ENCODE measurements around the gene GCG.

GCG gene

DNA sequence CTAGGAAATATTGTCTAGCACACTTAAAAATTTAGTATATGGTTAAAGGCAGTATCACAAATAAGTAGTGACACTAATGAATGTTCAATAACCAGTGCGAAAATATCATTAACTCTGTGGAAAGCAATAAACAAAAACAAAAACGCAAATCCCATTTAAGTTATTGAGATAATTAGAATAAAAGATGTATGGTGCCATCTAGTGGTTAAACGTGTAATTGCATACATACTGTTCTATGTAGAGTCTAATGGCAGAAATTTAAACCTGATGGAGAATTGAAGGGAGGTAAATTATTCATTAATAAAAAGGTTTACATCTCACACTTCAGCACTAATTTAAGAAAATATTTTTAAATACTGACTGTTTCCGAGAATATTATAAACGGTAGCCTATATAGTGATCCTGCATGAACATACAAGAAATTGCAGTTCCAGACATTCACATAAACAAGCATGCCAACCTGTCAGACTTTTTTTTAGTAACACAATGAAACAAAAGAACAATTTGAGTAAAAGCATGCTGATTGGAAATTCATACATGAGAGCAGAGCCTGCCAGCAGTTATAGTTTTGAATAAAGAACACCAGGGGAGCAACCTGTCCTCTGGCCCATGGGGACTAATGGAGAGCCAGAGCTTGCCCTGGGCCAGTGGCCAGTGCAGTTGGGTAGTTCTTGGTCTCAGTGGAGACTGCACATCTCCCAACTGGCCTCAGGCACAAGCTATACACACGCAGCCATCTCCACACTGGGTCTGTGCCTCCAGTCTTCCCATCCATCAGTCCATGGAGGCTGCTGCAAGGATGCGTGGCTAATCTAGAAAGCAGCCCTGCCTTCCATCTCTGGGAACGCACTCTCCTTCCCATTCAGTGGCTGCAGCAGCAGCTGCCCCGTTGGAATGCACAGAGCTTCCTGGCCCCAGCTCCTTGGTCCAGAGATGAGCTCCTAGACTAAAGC, 28.0 kb downstream of the GCG start:
- Histone ChIP-seq H3K4me1 (ENCODE audit: insufficient read depth, low read length) (peaks cover 61% of the 10 kb centered on the region), H3K4me3 (ENCODE audit: low read depth in 1 of 2, low read length in 2 of 2) (no peak overlapping the region), H3K79me2 (ENCODE audit: insufficient read depth, low read length) (no peaks in the 10 kb centered on the region), H3K9ac (ENCODE audit: low read depth, low read length) (no peak overlapping the region), H3K36me3 (ENCODE audit: insufficient read depth, low read length) (no peaks in the 10 kb centered on the region), H3K27me3 (ENCODE audit: insufficient read depth, low read length, poor library complexity) (no peaks in the 10 kb centered on the region), H2AFZ (ENCODE audit: low read depth, low read length) (peak overlapping the region; percentile 49; the same call in 1 of the 2 replicates), H3K9me3 (ENCODE audit: insufficient read depth, low read length, severe bottlenecking) (no peaks in the 10 kb centered on the region), H4K20me1 (ENCODE audit: insufficient read depth, low read length) (no peaks in the 10 kb centered on the region), H3K27ac (ENCODE audit: low read length) (peak overlapping the region; percentile 67), H3K4me2 (ENCODE audit: insufficient read depth, low read length) (no peak overlapping the region)
- DNase-seq (no peak), ATAC-seq (ENCODE audit: insufficient read depth, low read depth) (peak; percentile 68)
- TF ChIP-seq, protein P1, sequence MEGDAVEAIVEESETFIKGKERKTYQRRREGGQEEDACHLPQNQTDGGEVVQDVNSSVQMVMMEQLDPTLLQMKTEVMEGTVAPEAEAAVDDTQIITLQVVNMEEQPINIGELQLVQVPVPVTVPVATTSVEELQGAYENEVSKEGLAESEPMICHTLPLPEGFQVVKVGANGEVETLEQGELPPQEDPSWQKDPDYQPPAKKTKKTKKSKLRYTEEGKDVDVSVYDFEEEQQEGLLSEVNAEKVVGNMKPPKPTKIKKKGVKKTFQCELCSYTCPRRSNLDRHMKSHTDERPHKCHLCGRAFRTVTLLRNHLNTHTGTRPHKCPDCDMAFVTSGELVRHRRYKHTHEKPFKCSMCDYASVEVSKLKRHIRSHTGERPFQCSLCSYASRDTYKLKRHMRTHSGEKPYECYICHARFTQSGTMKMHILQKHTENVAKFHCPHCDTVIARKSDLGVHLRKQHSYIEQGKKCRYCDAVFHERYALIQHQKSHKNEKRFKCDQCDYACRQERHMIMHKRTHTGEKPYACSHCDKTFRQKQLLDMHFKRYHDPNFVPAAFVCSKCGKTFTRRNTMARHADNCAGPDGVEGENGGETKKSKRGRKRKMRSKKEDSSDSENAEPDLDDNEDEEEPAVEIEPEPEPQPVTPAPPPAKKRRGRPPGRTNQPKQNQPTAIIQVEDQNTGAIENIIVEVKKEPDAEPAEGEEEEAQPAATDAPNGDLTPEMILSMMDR (IDR thresholded peaks at IDR 0.05; ENCODE audit: borderline replicate concordance, extremely low read depth, low read length, poor library complexity, severe bottlenecking) = peak; percentile 93
- TF ChIP-seq EZH2 (IDR thresholded peaks at IDR 0.05; ENCODE audit: borderline replicate concordance, low read depth, low read length, severe bottlenecking) = no peak

DNA sequence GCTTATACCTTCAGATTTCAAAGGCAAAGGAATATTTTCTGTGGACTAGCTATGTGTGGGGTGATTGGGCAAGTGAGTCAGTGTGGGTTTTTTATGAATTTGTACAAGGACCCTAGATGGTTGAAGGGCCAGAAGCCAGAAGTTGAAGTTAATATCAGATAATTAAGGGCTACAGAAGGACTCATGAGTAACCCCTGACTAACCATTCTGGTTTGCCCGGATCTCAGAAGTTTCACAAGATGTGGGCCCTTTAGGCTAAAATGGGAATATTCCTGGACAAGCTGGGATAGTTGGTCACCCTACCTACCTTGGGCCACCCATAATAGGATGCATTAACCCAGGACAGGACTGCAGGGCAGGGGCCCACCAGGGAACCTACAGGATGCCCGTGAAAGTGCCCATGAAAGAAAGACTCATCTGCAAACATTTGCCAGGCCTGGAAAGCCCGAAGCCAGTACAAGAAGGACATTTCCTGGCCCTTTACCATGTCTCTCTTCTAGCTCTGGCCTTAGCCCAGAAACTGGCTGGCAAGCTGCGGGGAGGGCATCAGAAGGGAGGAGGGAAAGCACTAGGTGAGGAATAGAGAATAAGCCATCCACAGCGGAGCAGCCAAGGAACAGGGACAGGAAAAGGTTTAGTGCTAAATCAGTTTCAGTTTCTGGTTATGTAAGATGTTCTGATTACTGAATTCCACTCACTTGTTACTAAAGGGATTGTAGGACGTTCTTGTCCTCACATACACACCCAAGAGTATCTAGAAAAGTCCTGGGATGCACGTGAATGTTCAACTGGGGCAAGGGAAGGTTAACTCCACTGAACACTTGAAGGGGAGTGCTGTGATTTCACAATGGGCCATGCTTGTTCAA, 33.6 kb downstream of the GCG start:
- peaks cover 68% of the 10 kb centered on the region for H3K4me1 ChIP-seq (ENCODE audit: insufficient read depth, low read length)
- no peak for TF ChIP-seq EZH2 (IDR thresholded peaks at IDR 0.05; ENCODE audit: borderline replicate concordance, low read depth, low read length, severe bottlenecking)
- TF ChIP-seq, protein P1 (IDR thresholded peaks at IDR 0.05; ENCODE audit: borderline replicate concordance, extremely low read depth, low read length, poor library complexity, severe bottlenecking) = no peak
- no peak overlapping the region for H3K4me3 ChIP-seq (ENCODE audit: low read depth in 1 of 2, low read length in 2 of 2)
- peak overlapping the region; percentile 22; the same call in 1 of the 2 replicates for H2AFZ ChIP-seq (ENCODE audit: low read depth, low read length)
- ATAC-seq (ENCODE audit: insufficient read depth, low read depth) (no peak), DNase-seq (no peak)
- no peak overlapping the region for H3K4me2 ChIP-seq (ENCODE audit: insufficient read depth, low read length)
- no peaks in the 10 kb centered on the region for H3K27me3 ChIP-seq (ENCODE audit: insufficient read depth, low read length, poor library complexity)
- H3K9me3 ChIP-seq (ENCODE audit: insufficient read depth, low read length, severe bottlenecking) = peaks cover 6% of the 10 kb centered on the region
- no peaks in the 10 kb centered on the region for H3K79me2 ChIP-seq (ENCODE audit: insufficient read depth, low read length)
- peak overlapping the region; percentile 29; the same call in 1 of the 2 replicates for H3K27ac ChIP-seq (ENCODE audit: low read length)
- no peaks in the 10 kb centered on the region for H4K20me1 ChIP-seq (ENCODE audit: insufficient read depth, low read length)
- H3K9ac ChIP-seq (ENCODE audit: low read depth, low read length) = no peak overlapping the region
- no peaks in the 10 kb centered on the region for H3K36me3 ChIP-seq (ENCODE audit: insufficient read depth, low read length)

DNA sequence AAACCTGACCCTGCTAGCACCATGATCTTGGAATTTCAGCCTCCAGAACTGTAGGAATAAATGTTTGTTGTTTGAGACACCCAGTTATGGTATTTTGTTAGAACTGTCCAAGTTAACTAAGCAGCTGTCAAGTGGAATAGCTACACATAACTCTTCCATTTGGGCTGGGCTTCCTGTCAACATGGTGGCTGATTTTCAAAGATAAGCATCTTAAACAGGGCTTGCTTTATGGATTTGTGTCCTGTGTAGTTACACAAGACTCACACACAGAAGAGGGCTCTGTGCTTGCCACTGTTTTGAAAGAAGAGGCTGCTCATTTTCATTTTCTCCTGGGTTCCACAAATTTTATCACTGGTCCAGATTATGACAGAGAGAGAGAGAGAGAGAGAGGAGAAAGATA, 35.7 kb downstream of the GCG start:
- peak overlapping the region; percentile 41 for H3K27ac ChIP-seq (ENCODE audit: low read length)
- no peaks in the 10 kb centered on the region for H3K36me3 ChIP-seq (ENCODE audit: insufficient read depth, low read length)
- no peaks in the 10 kb centered on the region for H4K20me1 ChIP-seq (ENCODE audit: insufficient read depth, low read length)
- H3K9me3 ChIP-seq (ENCODE audit: insufficient read depth, low read length, severe bottlenecking) = peaks cover 6% of the 10 kb centered on the region
- H3K4me2 ChIP-seq (ENCODE audit: insufficient read depth, low read length) = no peak overlapping the region
- TF ChIP-seq, protein P1 (IDR thresholded peaks at IDR 0.05; ENCODE audit: borderline replicate concordance, extremely low read depth, low read length, poor library complexity, severe bottlenecking) = no peak
- TF ChIP-seq EZH2 (IDR thresholded peaks at IDR 0.05; ENCODE audit: borderline replicate concordance, low read depth, low read length, severe bottlenecking) = no peak
- H3K9ac ChIP-seq (ENCODE audit: low read depth, low read length) = no peak overlapping the region
- DNase-seq (no peak), ATAC-seq (ENCODE audit: insufficient read depth, low read depth) (peak; percentile 30; the same call in 1 of the 3 replicates)
- H3K4me1 ChIP-seq (ENCODE audit: insufficient read depth, low read length) = peaks cover 50% of the 10 kb centered on the region
- H3K4me3 ChIP-seq (ENCODE audit: low read depth in 1 of 2, low read length in 2 of 2) = no peak overlapping the region
- H3K79me2 ChIP-seq (ENCODE audit: insufficient read depth, low read length) = no peaks in the 10 kb centered on the region
- H2AFZ ChIP-seq (ENCODE audit: low read depth, low read length) = peak overlapping the region; percentile 55
- no peaks in the 10 kb centered on the region for H3K27me3 ChIP-seq (ENCODE audit: insufficient read depth, low read length, poor library complexity)
